ENCODE results near the gene HORMAD2. TPM values are rescaled to one million over a fixed set of nuclear protein-coding genes. Genes with fewer than 3 reads are reported as not detected.

Gene HORMAD2
- total and polyA plus RNA-seq, 2 experiments from 2014 or later: not detected

DNA sequence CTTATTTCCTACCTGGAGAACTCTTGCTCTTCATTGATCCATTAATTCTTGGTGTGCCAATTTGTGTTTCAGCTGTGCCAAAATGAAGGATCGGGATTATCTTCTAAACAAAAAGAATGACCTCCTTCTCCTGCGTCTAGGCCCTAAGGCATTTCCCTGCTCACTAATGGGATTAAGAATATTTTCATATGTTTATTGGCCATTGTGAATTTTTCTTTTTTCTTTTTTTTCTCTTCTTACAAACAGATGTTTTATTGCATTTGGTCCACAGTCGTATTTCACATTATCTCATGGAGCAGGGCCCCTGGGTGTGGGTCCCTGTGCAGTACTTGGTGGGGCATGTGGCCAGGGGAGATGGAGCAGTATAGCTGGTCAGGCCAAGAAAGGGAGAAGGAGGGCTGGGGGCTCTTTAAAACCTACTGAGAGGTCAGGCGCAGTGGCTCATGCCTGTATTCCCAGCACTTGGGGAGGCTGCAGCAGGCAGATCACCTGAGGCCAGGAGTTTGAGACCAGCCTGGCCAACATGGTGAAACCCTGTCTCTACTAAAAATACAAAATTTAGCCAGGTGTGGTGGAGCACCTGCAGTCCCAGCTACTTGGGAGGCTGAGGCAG lies 35.3 kb upstream of the HORMAD2 start:
- peak overlapping the region; percentile 56 for H3K4me2 ChIP-seq (ENCODE audit: unreplicated experiment)
- WGBS, 2 experiments (ENCODE audit: low coverage in 1 of 2, low lambda C conversion rate in 2 of 2, missing lambda C conversion rate in 2 of 2): 68 to 69% methylated on average over 4 of the region's 4 CpGs
- no peak for DNase-seq

DNA sequence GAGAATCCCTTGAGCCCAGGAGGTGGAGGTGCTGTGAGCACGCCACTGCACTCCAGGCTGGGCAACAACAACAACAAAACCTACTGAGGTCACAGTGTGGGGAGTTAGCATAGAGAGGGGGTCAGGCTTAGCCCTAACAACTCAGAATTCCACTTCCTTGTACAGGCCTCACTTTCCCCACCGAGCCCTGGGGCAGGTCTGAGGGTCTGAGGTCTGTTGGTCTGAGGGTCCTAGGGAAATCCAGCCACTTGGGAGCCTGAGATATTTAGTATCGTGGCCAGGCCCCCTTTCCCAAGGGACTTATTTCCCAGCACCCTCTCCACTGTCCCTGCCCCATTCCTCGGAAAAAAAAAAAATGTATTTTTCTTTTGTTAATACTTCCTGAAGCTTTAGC lies 34.8 kb upstream of the HORMAD2 start:
- in situ Hi-C loops (cut with MboI): no loop called here
- Histone ChIP-seq H4K20me1 (ENCODE audit: insufficient read depth) (no peaks in the 10 kb centered on the region), H3K9ac (no peak overlapping the region), H3K27me3 (replicated peaks; ENCODE audit: insufficient read depth) (no peaks in the 10 kb centered on the region), H3F3A (ENCODE audit: insufficient read depth) (peaks cover 20% of the 10 kb centered on the region), H3K4me3 (no peak overlapping the region), H3K4me2 (ENCODE audit: unreplicated experiment) (no peak overlapping the region), H3K4me1 (ENCODE audit: insufficient read depth) (peaks cover 21% of the 10 kb centered on the region), H3K9me3 (ENCODE audit: low read depth) (no peaks in the 10 kb centered on the region), H2AFZ (no peak overlapping the region), H3K79me2 (ENCODE audit: insufficient read depth) (no peaks in the 10 kb centered on the region), H3K36me3 (ENCODE audit: low read depth) (no peaks in the 10 kb centered on the region), H3K27ac (no peak overlapping the region), H3K9me2 (ENCODE audit: insufficient read depth) (no peaks in the 10 kb centered on the region)
- TF ChIP-seq EZH2 (IDR thresholded peaks at IDR 0.05; ENCODE audit: insufficient read depth, poor library complexity, severe bottlenecking) (no peak), EZH2phosphoT487 (IDR thresholded peaks at IDR 0.05; ENCODE audit: insufficient read depth, low read depth) (no peak)
- DNase-seq: no peak
- WGBS, 2 experiments (ENCODE audit: low coverage in 1 of 2, low lambda C conversion rate in 2 of 2, missing lambda C conversion rate in 2 of 2): 82 to 84% methylated on average over 4 of the region's 4 CpGs

More for the DNA sequence above, 35.3 kb upstream of the HORMAD2 start:
- Histone ChIP-seq H3K9me3 (ENCODE audit: low read depth) (no peaks in the 10 kb centered on the region), H2AFZ (no peak overlapping the region), H3F3A (ENCODE audit: insufficient read depth) (peaks cover 20% of the 10 kb centered on the region), H3K27me3 (replicated peaks; ENCODE audit: insufficient read depth) (no peaks in the 10 kb centered on the region), H3K4me3 (no peak overlapping the region), H3K27ac (peak overlapping the region; percentile 55), H3K36me3 (ENCODE audit: low read depth) (no peaks in the 10 kb centered on the region), H3K9me2 (ENCODE audit: insufficient read depth) (no peaks in the 10 kb centered on the region), H3K79me2 (ENCODE audit: insufficient read depth) (no peaks in the 10 kb centered on the region), H3K9ac (no peak overlapping the region), H3K4me1 (ENCODE audit: insufficient read depth) (peaks cover 21% of the 10 kb centered on the region), H4K20me1 (ENCODE audit: insufficient read depth) (no peaks in the 10 kb centered on the region)
- TF ChIP-seq EZH2 (IDR thresholded peaks at IDR 0.05; ENCODE audit: insufficient read depth, poor library complexity, severe bottlenecking) (no peak), EZH2phosphoT487 (IDR thresholded peaks at IDR 0.05; ENCODE audit: insufficient read depth, low read depth) (no peak)
- in situ Hi-C loops (cut with MboI): no loop called here

- DNase-seq: no peak
- H4K20me1 ChIP-seq (ENCODE audit: insufficient read depth): no peaks in the 10 kb centered on the region
- WGBS, 2 experiments (ENCODE audit: low coverage in 1 of 2, low lambda C conversion rate in 2 of 2, missing lambda C conversion rate in 2 of 2): 87 to 94% methylated on average over 17 to 21 of the region's 21 CpGs
- H3K79me2 ChIP-seq (ENCODE audit: insufficient read depth): no peaks in the 10 kb centered on the region
- H3K9me3 ChIP-seq (ENCODE audit: low read depth): no peaks in the 10 kb centered on the region
- H3F3A ChIP-seq (ENCODE audit: insufficient read depth): peaks cover 20% of the 10 kb centered on the region
- H3K4me3 ChIP-seq: no peak overlapping the region
- no peaks in the 10 kb centered on the region for H3K36me3 ChIP-seq (ENCODE audit: low read depth)
- H3K9ac ChIP-seq: no peak overlapping the region
- no peak overlapping the region for H3K27ac ChIP-seq
- no peaks in the 10 kb centered on the region for H3K27me3 ChIP-seq (replicated peaks; ENCODE audit: insufficient read depth)
- peaks cover 21% of the 10 kb centered on the region for H3K4me1 ChIP-seq (ENCODE audit: insufficient read depth)
- no peaks in the 10 kb centered on the region for H3K9me2 ChIP-seq (ENCODE audit: insufficient read depth)
- in situ Hi-C loops (cut with MboI): no loop called here
- no peak overlapping the region for H2AFZ ChIP-seq
- no peak for TF ChIP-seq EZH2phosphoT487 (IDR thresholded peaks at IDR 0.05; ENCODE audit: insufficient read depth, low read depth)
- no peak for TF ChIP-seq EZH2 (IDR thresholded peaks at IDR 0.05; ENCODE audit: insufficient read depth, poor library complexity, severe bottlenecking)
- H3K4me2 ChIP-seq (ENCODE audit: unreplicated experiment): no peak overlapping the region
These were observed 34.2 kb upstream of the HORMAD2 start for GRCh38 chr22:30045901-30046715.

DNA sequence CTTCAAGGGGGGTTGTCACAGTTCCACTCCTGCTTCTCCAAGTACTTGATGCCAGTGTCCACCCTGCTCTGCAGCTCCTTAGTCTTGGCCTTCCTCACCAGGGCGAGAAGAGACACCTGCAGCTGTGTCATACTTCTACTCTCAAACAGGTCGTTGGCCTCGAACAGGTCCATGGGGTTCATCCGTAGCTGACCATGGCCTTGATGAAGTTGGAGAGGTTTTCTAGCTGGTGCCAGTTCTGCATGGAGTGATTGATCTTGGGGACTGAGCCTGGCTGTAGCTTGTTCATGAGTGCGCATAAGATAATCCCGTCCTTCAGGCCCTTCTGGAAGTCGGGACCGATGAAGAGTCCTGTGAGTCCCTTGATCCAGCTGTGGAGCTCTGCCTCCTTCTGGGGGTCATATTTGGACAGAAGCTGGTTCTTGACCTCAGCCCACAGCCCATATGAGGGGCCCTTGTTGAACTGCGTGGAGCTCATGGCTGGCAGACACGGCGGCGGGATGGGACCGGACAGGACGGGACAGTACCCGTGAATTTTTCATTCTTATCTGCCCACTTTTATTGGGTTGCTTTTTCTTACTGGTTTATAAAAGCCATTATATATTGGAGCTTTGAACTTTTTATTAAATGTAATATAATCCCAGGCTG lies 33.4 kb upstream of the HORMAD2 start:
- WGBS, 2 experiments (ENCODE audit: low coverage in 1 of 2, low lambda C conversion rate in 2 of 2, missing lambda C conversion rate in 2 of 2): 89 to 90% methylated on average over 15 of the region's 15 CpGs

More for the DNA sequence above, 33.4 kb upstream of the HORMAD2 start:
- TF ChIP-seq EZH2 (IDR thresholded peaks at IDR 0.05; ENCODE audit: insufficient read depth, poor library complexity, severe bottlenecking): no peak
- Histone ChIP-seq H4K20me1 (ENCODE audit: insufficient read depth) (no peaks in the 10 kb centered on the region), H3K79me2 (ENCODE audit: insufficient read depth) (no peaks in the 10 kb centered on the region), H3K4me1 (ENCODE audit: insufficient read depth) (peaks cover 21% of the 10 kb centered on the region), H3K9me3 (ENCODE audit: low read depth) (no peaks in the 10 kb centered on the region), H3K36me3 (ENCODE audit: low read depth) (no peaks in the 10 kb centered on the region), H3K27ac (no peak overlapping the region), H2AFZ (no peak overlapping the region), H3K9ac (no peak overlapping the region), H3K27me3 (replicated peaks; ENCODE audit: insufficient read depth) (no peaks in the 10 kb centered on the region), H3F3A (ENCODE audit: insufficient read depth) (peaks cover 20% of the 10 kb centered on the region), H3K4me2 (ENCODE audit: unreplicated experiment) (no peak overlapping the region), H3K4me3 (no peak overlapping the region), H3K9me2 (ENCODE audit: insufficient read depth) (no peaks in the 10 kb centered on the region)
- no peak for DNase-seq
- in situ Hi-C loops (cut with MboI): no loop called here
